A549 (cell line): ENCODE data around the gene SNAP25. TPM values are rescaled to one million over a fixed set of nuclear protein-coding genes. Genes with fewer than 3 reads are reported as not detected.
A peak's percentile ranks its signal among the peaks of the same experiment; 100 is the strongest.

Source experiments
- ATAC-seq, 2 experiments: fragments of 200-7000 bp in 1 of 2; fragments of >200 bp in 1 of 2; cut with Nextera tagmentation in 1 of 2; cut with Tn5 transposase in 1 of 2; 3 replicates each; pipeline versions ENCODE4 v1.8.0 to v1.9.1; 2018 to 2020; ENCODE audit warnings: mild to moderate bottlenecking in 1 of 2, moderate library complexity in 1 of 2
- CTCF ChIA-PET: fragments of 300-600 bp; sonication (Branson Sonifier 250); formaldehyde crosslinking; extraction: SDS; loops from one replicate; lab custom pipeline; 2021; ENCODE audit warnings: antibody characterized with exemption, inconsistent platforms; lab: Yijun Ruan, JAX
- POLR2A ChIA-PET: fragments of 350-600 bp; formaldehyde crosslinking; extraction: SDS; loops from one replicate; lab custom pipeline; 2021; ENCODE audit warnings: antibody characterized with exemption, inconsistent platforms; lab: Yijun Ruan, JAX
- DNase-seq, 2 experiments: peaks; one replicate each; pipeline versions ENCODE4 v3.0.0 to v3.0.0-alpha.2; 2011 to 2016; ENCODE audit warnings: low read depth in 1 of 2, low spot score in 1 of 2
- FAIRE-seq: peaks from 2 replicates; lab custom pipeline; 2011; peaks lifted over from hg19 to GRCh38; lab: Jason Lieb, UNC
- H3K27ac ChIP-seq, 2 experiments: fragments of >200 bp; sonication (Bioruptor Twin); formaldehyde crosslinking; 3 replicates each; pipeline ENCODE4 v1.5.1; 2016 to 2017
- H3K4me1 ChIP-seq: fragments of >200 bp; sonication (Bioruptor Twin); formaldehyde crosslinking; 3 replicates; pipeline ENCODE4 v1.6.1; 2016
- H3K4me2 ChIP-seq: fragments of >200 bp; sonication (Bioruptor Twin); formaldehyde crosslinking; 3 replicates; pipeline ENCODE4 v1.6.1; 2016
- H3K4me3 ChIP-seq: fragments of >200 bp; sonication (Bioruptor Twin); formaldehyde crosslinking; 3 replicates; pipeline ENCODE4 v1.5.1; 2016
- H3K9me3 ChIP-seq: fragments of >200 bp; sonication (Bioruptor Twin); formaldehyde crosslinking; 3 replicates; pipeline ENCODE4 v1.6.1; 2016
- CBX2 ChIP-seq: fragments of 200-600 bp; sonication (generic); IDR thresholded peaks from 2 replicates; pipeline ENCODE4 v1.6.1; 2016; ENCODE audit warnings: low read depth, mild to moderate bottlenecking, borderline replicate concordance
- CEBPB ChIP-seq, 2 experiments: fragments of >200 bp in 1 of 2; sonication (Bioruptor Twin) in 1 of 2; formaldehyde crosslinking in 1 of 2; IDR thresholded peaks; 2 replicates each; pipeline ENCODE4 v1.6.1; 2012 to 2016
- CTCF ChIP-seq: fragments of >200 bp; sonication (Bioruptor Twin); formaldehyde crosslinking; IDR thresholded peaks from 3 replicates; pipeline ENCODE4 v1.5.1; 2016
- EHF ChIP-seq: fragments of 250-450 bp; sonication (Bioruptor Pico); IDR thresholded peaks from 2 replicates; pipeline ENCODE4 v1.5.0; 2020; ENCODE audit warnings: mild to moderate bottlenecking
- EHMT2 ChIP-seq: fragments of 200-600 bp; sonication (generic); IDR thresholded peaks from 2 replicates; pipeline ENCODE4 v1.6.1; 2016; ENCODE audit warnings: antibody characterized with exemption, low read depth, mild to moderate bottlenecking, moderate library complexity
- EP300 ChIP-seq, 2 experiments: fragments of >200 bp; sonication (Bioruptor Twin); formaldehyde crosslinking; IDR thresholded peaks; 2 replicates in 1 of 2; 3 replicates in 1 of 2; pipeline ENCODE4 v1.6.1; 2016 to 2017
- HDAC2 ChIP-seq: fragments of 200-600 bp; sonication (generic); IDR thresholded peaks from 2 replicates; pipeline ENCODE4 v1.6.1; 2016
- HEYL ChIP-seq: fragments of 250-450 bp; sonication (Bioruptor Pico); IDR thresholded peaks from 2 replicates; pipeline ENCODE4 v1.8.0; 2021; ENCODE audit warnings: mild to moderate bottlenecking, moderate library complexity
- HOXA7 ChIP-seq: fragments of 250-450 bp; sonication (Bioruptor Pico); IDR thresholded peaks from 2 replicates; pipeline ENCODE4 v1.5.0; 2020; ENCODE audit warnings: mild to moderate bottlenecking, moderate library complexity
- HOXB5 ChIP-seq: fragments of 250-450 bp; sonication (Bioruptor Pico); IDR thresholded peaks from 2 replicates; pipeline ENCODE4 v1.5.0; 2020; ENCODE audit warnings: mild to moderate bottlenecking, moderate library complexity
- JUNB ChIP-seq: fragments of >200 bp; sonication (Bioruptor Twin); formaldehyde crosslinking; IDR thresholded peaks from 2 replicates; pipeline ENCODE4 v1.6.1; 2016
- KDM5A ChIP-seq: fragments of 200-600 bp; sonication (generic); IDR thresholded peaks from 2 replicates; pipeline ENCODE4 v1.6.1; 2016; ENCODE audit warnings: antibody characterized with exemption, mild to moderate bottlenecking
- MAFK ChIP-seq: fragments of 450-650 bp; IDR thresholded peaks from 2 replicates; pipeline ENCODE4 v1.6.1; 2014; ENCODE audit not compliant: partially characterized antibody
- MAX ChIP-seq: IDR thresholded peaks from 2 replicates; pipeline ENCODE4 v1.6.1; 2012
- MYC ChIP-seq: IDR thresholded peaks from 2 replicates; pipeline ENCODE4 v1.6.1; 2012; ENCODE audit warnings: mild to moderate bottlenecking, inconsistent platforms, low read length, improper control_type of control experiment, borderline replicate concordance
- NFE2L2 ChIP-seq: fragments of 150-350 bp; conservative IDR thresholded peaks from 2 replicates; pipeline ENCODE4 v1.6.1; 2014; ENCODE audit warnings: low read length
- NPAS2 ChIP-seq: fragments of 250-450 bp; sonication (Bioruptor Pico); IDR thresholded peaks from 2 replicates; pipeline ENCODE4 v1.8.0; 2022; ENCODE audit warnings: mild to moderate bottlenecking, moderate library complexity, borderline replicate concordance
- RFX5 ChIP-seq: fragments of 450-650 bp; IDR thresholded peaks from 2 replicates; pipeline ENCODE4 v1.7.1; 2014; ENCODE audit warnings: antibody characterized with exemption, mild to moderate bottlenecking, moderate library complexity
- RNF2 ChIP-seq: fragments of 200-600 bp; sonication (generic); IDR thresholded peaks from 2 replicates; pipeline ENCODE4 v1.6.1; 2016; ENCODE audit warnings: low read depth, mild to moderate bottlenecking, antibody characterized with exemption, moderate library complexity, borderline replicate concordance
- SMC3 ChIP-seq: fragments of >200 bp; sonication (Bioruptor Twin); formaldehyde crosslinking; IDR thresholded peaks from 3 replicates; pipeline ENCODE4 v1.6.1; 2018; ENCODE audit warnings: inconsistent platforms
- TFCP2L1 ChIP-seq: fragments of 250-450 bp; sonication (Bioruptor Pico); IDR thresholded peaks from 2 replicates; pipeline ENCODE4 v1.5.0; 2021; ENCODE audit warnings: mild to moderate bottlenecking
- TP53 ChIP-seq: fragments of 250-450 bp; sonication (Bioruptor Pico); IDR thresholded peaks from 2 replicates; pipeline ENCODE4 v1.5.0; 2021; ENCODE audit warnings: mild to moderate bottlenecking, moderate library complexity
- ZFP36 ChIP-seq: fragments of 450-650 bp; IDR thresholded peaks from 2 replicates; pipeline ENCODE4 v1.6.1; 2014; ENCODE audit warnings: borderline replicate concordance; ENCODE audit not compliant: partially characterized antibody
- ZSCAN20 ChIP-seq: fragments of 250-450 bp; sonication (Bioruptor Pico); IDR thresholded peaks from 2 replicates; pipeline ENCODE4 v1.8.0; 2022; ENCODE audit warnings: mild to moderate bottlenecking, moderate library complexity
- WGBS: methylation state at CpG from one replicate; pipeline ENCODE4 v1.1.6; 2017; ENCODE audit errors: missing lambda C conversion rate; 5-methylcytosine and 5-hydroxymethylcytosine counted together
- polyA plus RNA-seq, 4 experiments: library from polyadenylated mRNA; depleted of rRNA in 3 of 4; stranded (reverse); fragments of >200 nt; fragmentation: RNase III in 1 of 4; extraction: RNeasy Plus Mini Kit Qiagen cat#74134 plus additional on column Dnase treatment in 1 of 4; gene quantifications; 2 replicates in 3 of 4; 3 replicates in 1 of 4; pipeline ENCODE4 v1.2.3, GENCODE V29; 2011 to 2017
- TF ChIP-seq, protein P1 (sequence below): fragments of 150-350 bp; IDR thresholded peaks from 2 replicates; pipeline ENCODE4 v1.6.1; 2014; ENCODE audit warnings: low read depth, mild to moderate bottlenecking, low read length
- TF ChIP-seq, protein P2 (sequence below): IDR thresholded peaks from 2 replicates; pipeline ENCODE4 v1.6.1; 2012
- TF ChIP-seq, protein P3 (sequence below): fragments of 250-450 bp; sonication (Bioruptor Pico); IDR thresholded peaks from 2 replicates; pipeline ENCODE4 v1.5.0; 2020; ENCODE audit warnings: low read depth, mild to moderate bottlenecking, moderate library complexity
- TF ChIP-seq, protein P4 (sequence below): fragments of >200 bp; sonication (Bioruptor Twin); formaldehyde crosslinking; IDR thresholded peaks from 3 replicates; pipeline ENCODE4 v1.6.1; 2016

The SNAP25 gene
- polyA plus RNA-seq, 2 of the 4 experiments (the other 2 are of a cell fraction), result 39.6 to 53.6 TPM

DNA sequence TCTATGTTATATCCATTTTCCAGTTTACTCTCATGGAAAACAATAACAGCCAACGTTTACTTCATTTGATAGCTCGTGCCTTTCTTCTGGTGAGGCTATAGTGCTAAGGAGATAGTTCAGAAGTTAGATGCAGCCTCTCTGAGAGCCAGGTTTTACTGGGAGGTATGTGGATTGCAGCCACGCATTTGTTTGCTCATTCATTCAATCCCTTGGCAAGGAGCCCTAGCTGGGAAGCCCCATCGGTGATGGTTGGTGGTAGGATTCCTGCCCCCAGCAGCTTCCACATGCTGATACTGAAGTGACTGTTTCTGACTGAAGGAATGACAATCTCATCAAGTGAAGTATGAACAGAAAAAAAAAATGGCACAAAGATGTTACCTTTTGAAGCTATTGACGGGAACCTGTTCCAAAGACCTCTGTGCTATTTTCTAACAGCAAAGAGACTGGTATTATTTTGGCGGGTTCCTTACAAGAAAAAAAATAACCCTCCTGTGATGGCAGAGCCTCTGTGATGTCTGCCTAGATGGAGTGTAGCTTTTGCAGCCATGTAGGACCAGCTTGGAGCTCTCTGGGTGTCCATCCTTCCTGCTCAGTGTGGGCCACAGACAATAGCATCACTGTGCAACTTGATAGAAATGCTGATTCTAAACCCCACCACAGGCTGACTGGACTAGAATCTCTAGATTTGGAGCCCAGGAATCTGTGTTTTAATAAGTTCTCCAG, 30.6 kb downstream of the SNAP25 start (continued):
- TF ChIP-seq SMC3, result peak; percentile 47; the same call in 2 of the 3 replicates
- TF ChIP-seq MAFK, result peak; percentile 14
- TF ChIP-seq ZFP36, result no peak
- no peak for TF ChIP-seq NPAS2 (CRISPR knock-in tag)
- no peak for TF ChIP-seq KDM5A

GRCh38 chr20:10249822-10250221, 31.2 kb downstream of the SNAP25 start:
- H3K4me3 ChIP-seq, result no peak overlapping the region
- peak; percentile 97 for FAIRE-seq
- TF ChIP-seq CBX2, result no peak
- no peak for TF ChIP-seq HEYL (CRISPR knock-in tag)
- peak; percentile 38; the same call in 1 of the 2 replicates for TF ChIP-seq TFCP2L1 (CRISPR knock-in tag)
- peak; percentile 41; the same call in 1 of the 2 replicates for TF ChIP-seq HOXB5 (CRISPR knock-in tag)
- ChIA-PET POLR2A (interaction anchor here (0.5 to 2.3 kb wide), 7 partner anchors 10 to 184 kb away, joined by 3 to 15 read pairs (median 3); partner anchors contain the start of genes MKKS and SNAP25), CTCF (interaction anchor here (0.6 to 2.7 kb wide), 11 partner anchors 39 to 632 kb away, joined by 3 to 17 read pairs (median 5); no protein-coding TSS in a partner anchor)
- 44% methylated on average over 2 of the region's 2 CpGs for WGBS
- peak; percentile 47 to 51; a peak in 5 of 6 replicates for ATAC-seq
- peak in 1 of 2 experiments; percentile 88 for DNase-seq
- H3K9me3 ChIP-seq, result no peaks in the 10 kb centered on the region
- peak overlapping the region; percentile 60 for H3K4me2 ChIP-seq
- peak overlapping the region; percentile 89 to 91 for H3K27ac ChIP-seq
- H3K4me1 ChIP-seq, result peaks cover 78% of the 10 kb centered on the region

DNA sequence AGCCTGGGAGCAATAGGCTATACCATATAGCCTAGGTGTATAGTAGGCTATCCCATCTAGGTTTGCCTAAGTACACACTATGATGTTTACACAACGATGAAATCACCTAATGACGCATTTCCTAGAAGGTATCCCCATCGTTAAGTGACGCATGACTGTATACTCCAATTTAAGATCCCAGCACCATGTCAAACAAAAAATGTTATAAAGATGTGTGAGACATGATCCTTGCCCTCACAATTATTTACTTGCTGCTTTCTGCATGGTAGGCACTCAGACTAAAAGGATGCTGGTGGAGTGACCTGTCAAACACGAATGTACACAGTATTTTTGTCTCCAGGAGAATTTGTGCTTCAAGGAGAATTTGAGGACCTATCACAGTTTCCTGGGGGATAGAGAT, 32.3 kb downstream of the SNAP25 start:
- peaks cover 68% of the 10 kb centered on the region for H3K4me1 ChIP-seq
- H3K9me3 ChIP-seq, result no peaks in the 10 kb centered on the region
- peak; percentile 100 for FAIRE-seq
- peak overlapping the region; percentile 89 to 91 for H3K27ac ChIP-seq
- ChIA-PET CTCF (interaction anchor here (1.2 to 2.7 kb wide), 3 partner anchors 101 to 176 kb away, joined by 3 to 10 read pairs (median 3); no protein-coding TSS in a partner anchor), POLR2A (no interaction called here)
- peak overlapping the region; percentile 60 for H3K4me2 ChIP-seq
- WGBS, result 0% methylated on average over 5 of the region's 5 CpGs
- 0 out of 3 replicates have a peak overlapping the region, but pooled peaks have one; percentile 2 for H3K4me3 ChIP-seq
- peak; percentile 86 to 89 for ATAC-seq
- peak; percentile 58 to 99 for DNase-seq
- TF ChIP-seq ZSCAN20 (CRISPR knock-in tag) (peak; percentile 89), RFX5 (0 out of 2 replicates have a peak, but pooled peaks have one; percentile 62), CEBPB (IDR thresholded peaks at IDR 0.05) (peak; percentile 82 to 92), HDAC2 (no peak), EHF (CRISPR knock-in tag) (peak; percentile 97), HOXA7 (CRISPR knock-in tag) (peak; percentile 98), CTCF (no peak), TP53 (CRISPR knock-in tag) (no peak), EP300 (IDR thresholded peaks at IDR 0.05) (peak; percentile 100), NFE2L2 (no peak), RNF2 (no peak), TFCP2L1 (CRISPR knock-in tag) (peak; percentile 79; the same call in 1 of the 2 replicates), CBX2 (no peak), HEYL (CRISPR knock-in tag) (no peak; the same call in 1 of the 2 replicates), MAX (peak; percentile 96), MYC (0 out of 2 replicates have a peak, but pooled peaks have one; percentile 12), EHMT2 (no peak), JUNB (peak; percentile 100)
- TF ChIP-seq, protein P1, sequence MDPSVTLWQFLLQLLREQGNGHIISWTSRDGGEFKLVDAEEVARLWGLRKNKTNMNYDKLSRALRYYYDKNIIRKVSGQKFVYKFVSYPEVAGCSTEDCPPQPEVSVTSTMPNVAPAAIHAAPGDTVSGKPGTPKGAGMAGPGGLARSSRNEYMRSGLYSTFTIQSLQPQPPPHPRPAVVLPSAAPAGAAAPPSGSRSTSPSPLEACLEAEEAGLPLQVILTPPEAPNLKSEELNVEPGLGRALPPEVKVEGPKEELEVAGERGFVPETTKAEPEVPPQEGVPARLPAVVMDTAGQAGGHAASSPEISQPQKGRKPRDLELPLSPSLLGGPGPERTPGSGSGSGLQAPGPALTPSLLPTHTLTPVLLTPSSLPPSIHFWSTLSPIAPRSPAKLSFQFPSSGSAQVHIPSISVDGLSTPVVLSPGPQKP, result no peak
- TF ChIP-seq, protein P2, sequence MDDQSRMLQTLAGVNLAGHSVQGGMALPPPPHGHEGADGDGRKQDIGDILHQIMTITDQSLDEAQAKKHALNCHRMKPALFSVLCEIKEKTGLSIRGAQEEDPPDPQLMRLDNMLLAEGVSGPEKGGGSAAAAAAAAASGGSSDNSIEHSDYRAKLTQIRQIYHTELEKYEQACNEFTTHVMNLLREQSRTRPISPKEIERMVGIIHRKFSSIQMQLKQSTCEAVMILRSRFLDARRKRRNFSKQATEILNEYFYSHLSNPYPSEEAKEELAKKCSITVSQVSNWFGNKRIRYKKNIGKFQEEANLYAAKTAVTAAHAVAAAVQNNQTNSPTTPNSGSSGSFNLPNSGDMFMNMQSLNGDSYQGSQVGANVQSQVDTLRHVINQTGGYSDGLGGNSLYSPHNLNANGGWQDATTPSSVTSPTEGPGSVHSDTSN, result peak; percentile 91
- TF ChIP-seq, protein P3, sequence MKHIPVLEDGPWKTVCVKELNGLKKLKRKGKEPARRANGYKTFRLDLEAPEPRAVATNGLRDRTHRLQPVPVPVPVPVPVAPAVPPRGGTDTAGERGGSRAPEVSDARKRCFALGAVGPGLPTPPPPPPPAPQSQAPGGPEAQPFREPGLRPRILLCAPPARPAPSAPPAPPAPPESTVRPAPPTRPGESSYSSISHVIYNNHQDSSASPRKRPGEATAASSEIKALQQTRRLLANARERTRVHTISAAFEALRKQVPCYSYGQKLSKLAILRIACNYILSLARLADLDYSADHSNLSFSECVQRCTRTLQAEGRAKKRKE (CRISPR knock-in tag), result peak; percentile 88
- TF ChIP-seq, protein P4, sequence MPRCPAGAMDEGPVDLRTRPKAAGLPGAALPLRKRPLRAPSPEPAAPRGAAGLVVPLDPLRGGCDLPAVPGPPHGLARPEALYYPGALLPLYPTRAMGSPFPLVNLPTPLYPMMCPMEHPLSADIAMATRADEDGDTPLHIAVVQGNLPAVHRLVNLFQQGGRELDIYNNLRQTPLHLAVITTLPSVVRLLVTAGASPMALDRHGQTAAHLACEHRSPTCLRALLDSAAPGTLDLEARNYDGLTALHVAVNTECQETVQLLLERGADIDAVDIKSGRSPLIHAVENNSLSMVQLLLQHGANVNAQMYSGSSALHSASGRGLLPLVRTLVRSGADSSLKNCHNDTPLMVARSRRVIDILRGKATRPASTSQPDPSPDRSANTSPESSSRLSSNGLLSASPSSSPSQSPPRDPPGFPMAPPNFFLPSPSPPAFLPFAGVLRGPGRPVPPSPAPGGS, result peak; percentile 99
